Measurements from ENCODE around the gene PCTP. TPM values are rescaled to one million over a fixed set of nuclear protein-coding genes. Genes with fewer than 3 reads are reported as not detected.

PCTP gene
- total RNA-seq, 1 donor: 11.2 TPM

GRCh38 chr17:55720919-55721836, 29.7 kb upstream of the PCTP start:
- peak overlapping the region; percentile 53 for H3K4me3 ChIP-seq (ENCODE audit: low read depth, low read length)
- TF ChIP-seq CTCF (IDR thresholded peaks at IDR 0.05; ENCODE audit: insufficient read depth, low read depth, low read length): no peak
- DNase-seq (ENCODE audit: low read depth): peak; percentile 52

- no peak for TF ChIP-seq CTCF (IDR thresholded peaks at IDR 0.05; ENCODE audit: insufficient read depth, low read depth, low read length)
- H3K4me3 ChIP-seq (ENCODE audit: low read depth, low read length): peak overlapping the region; percentile 53
- no peak for DNase-seq (ENCODE audit: low read depth)
These were observed 28.7 kb upstream of the PCTP start for GRCh38 chr17:55722016-55722736.

GRCh38 chr17:55722742-55723487, 27.9 kb upstream of the PCTP start, which contains the start of gene TMEM100:
Gene TMEM100 (minus strand): TSS chr17:55722864. CDS start chr17:55721070, 1,794 bp downstream.
- TF ChIP-seq CTCF (IDR thresholded peaks at IDR 0.05; ENCODE audit: insufficient read depth, low read depth, low read length): no peak
- peak; percentile 84 for DNase-seq (ENCODE audit: low read depth)

GRCh38 chr17:55723488-55723848, 27.4 kb upstream of the PCTP start:
- DNase-seq (ENCODE audit: low read depth): no peak
- TF ChIP-seq CTCF (IDR thresholded peaks at IDR 0.05; ENCODE audit: insufficient read depth, low read depth, low read length): no peak
- peak overlapping the region; percentile 53 for H3K4me3 ChIP-seq (ENCODE audit: low read depth, low read length)

More at GRCh38 chr17:55722742-55723487, 27.9 kb upstream of the PCTP start, which contains the start of gene TMEM100:
- peak within 1 kb of the TSS; percentile 53 for H3K4me3 ChIP-seq (ENCODE audit: low read depth, low read length)

GRCh38 chr17:55726440-55726839, 24.4 kb upstream of the PCTP start:
- DNase-seq (ENCODE audit: low read depth): peak; percentile 58
- H3K4me3 ChIP-seq (ENCODE audit: low read depth, low read length): no peak overlapping the region
- no peak for TF ChIP-seq CTCF (IDR thresholded peaks at IDR 0.05; ENCODE audit: insufficient read depth, low read depth, low read length)

- no peak for DNase-seq (ENCODE audit: low read depth)
- H3K4me3 ChIP-seq (ENCODE audit: low read depth, low read length): no peak overlapping the region
- no peak for TF ChIP-seq CTCF (IDR thresholded peaks at IDR 0.05; ENCODE audit: insufficient read depth, low read depth, low read length)
These were observed 23.6 kb upstream of the PCTP start for GRCh38 chr17:55727275-55727674.
